Measurements from ENCODE around the gene BICD1. TPM values are rescaled to one million over a fixed set of nuclear protein-coding genes. Genes with fewer than 3 reads are reported as not detected.

BICD1 gene
- polyA plus RNA-seq, 1 of the 3 experiments (the other 2 are of a cell fraction) = 12.1 TPM

DNA sequence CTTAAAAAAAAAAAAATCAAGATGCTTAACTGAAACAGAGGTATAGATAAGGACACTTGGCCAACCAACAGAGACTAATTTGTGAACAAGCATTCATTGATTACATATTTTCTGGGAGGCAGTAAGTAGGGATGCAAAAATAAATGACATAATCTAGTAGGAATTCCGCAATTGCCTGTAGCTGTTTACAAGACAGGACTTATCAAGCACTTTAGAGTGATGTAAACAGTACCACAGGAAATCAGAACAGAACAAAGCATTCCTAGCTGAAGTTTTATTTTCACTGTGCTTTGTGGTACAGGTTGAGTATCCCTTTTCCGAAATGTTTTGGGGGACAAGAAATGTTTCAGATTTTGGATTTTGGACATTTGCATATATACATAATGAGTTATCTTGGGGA lies 224.5 kb downstream of the BICD1 start:
- no peak for TF ChIP-seq GABPA (IDR thresholded peaks at IDR 0.05; ENCODE audit: low read depth)
- no peak for TF ChIP-seq TCF12 (IDR thresholded peaks at IDR 0.05)
- no peak for TF ChIP-seq ELF1 (IDR thresholded peaks at IDR 0.05)
- TF ChIP-seq, protein P1, sequence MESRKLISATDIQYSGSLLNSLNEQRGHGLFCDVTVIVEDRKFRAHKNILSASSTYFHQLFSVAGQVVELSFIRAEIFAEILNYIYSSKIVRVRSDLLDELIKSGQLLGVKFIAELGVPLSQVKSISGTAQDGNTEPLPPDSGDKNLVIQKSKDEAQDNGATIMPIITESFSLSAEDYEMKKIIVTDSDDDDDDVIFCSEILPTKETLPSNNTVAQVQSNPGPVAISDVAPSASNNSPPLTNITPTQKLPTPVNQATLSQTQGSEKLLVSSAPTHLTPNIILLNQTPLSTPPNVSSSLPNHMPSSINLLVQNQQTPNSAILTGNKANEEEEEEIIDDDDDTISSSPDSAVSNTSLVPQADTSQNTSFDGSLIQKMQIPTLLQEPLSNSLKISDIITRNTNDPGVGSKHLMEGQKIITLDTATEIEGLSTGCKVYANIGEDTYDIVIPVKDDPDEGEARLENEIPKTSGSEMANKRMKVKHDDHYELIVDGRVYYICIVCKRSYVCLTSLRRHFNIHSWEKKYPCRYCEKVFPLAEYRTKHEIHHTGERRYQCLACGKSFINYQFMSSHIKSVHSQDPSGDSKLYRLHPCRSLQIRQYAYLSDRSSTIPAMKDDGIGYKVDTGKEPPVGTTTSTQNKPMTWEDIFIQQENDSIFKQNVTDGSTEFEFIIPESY (IDR thresholded peaks at IDR 0.05; ENCODE audit: borderline replicate concordance, low read depth) = no peak
- TF ChIP-seq RCOR1 (IDR thresholded peaks at IDR 0.05; ENCODE audit: low read length) = no peak
- no peak for TF ChIP-seq NFIC (IDR thresholded peaks at IDR 0.05; ENCODE audit: borderline replicate concordance)
- no peak for TF ChIP-seq RAD21 (IDR thresholded peaks at IDR 0.05; ENCODE audit: low read length)
- no peak for TF ChIP-seq CHD2 (IDR thresholded peaks at IDR 0.05; ENCODE audit: low read length, partially characterized antibody)
- no peak for TF ChIP-seq NRF1 (IDR thresholded peaks at IDR 0.05; ENCODE audit: low read depth, low read length)
- TF ChIP-seq, protein P2, sequence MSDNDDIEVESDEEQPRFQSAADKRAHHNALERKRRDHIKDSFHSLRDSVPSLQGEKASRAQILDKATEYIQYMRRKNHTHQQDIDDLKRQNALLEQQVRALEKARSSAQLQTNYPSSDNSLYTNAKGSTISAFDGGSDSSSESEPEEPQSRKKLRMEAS (IDR thresholded peaks at IDR 0.05; ENCODE audit: low read depth) = no peak
- TF ChIP-seq, protein P3, sequence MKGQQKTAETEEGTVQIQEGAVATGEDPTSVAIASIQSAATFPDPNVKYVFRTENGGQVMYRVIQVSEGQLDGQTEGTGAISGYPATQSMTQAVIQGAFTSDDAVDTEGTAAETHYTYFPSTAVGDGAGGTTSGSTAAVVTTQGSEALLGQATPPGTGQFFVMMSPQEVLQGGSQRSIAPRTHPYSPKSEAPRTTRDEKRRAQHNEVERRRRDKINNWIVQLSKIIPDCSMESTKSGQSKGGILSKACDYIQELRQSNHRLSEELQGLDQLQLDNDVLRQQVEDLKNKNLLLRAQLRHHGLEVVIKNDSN (IDR thresholded peaks at IDR 0.05; ENCODE audit: borderline replicate concordance, low read depth) = no peak
- TF ChIP-seq, protein P4, sequence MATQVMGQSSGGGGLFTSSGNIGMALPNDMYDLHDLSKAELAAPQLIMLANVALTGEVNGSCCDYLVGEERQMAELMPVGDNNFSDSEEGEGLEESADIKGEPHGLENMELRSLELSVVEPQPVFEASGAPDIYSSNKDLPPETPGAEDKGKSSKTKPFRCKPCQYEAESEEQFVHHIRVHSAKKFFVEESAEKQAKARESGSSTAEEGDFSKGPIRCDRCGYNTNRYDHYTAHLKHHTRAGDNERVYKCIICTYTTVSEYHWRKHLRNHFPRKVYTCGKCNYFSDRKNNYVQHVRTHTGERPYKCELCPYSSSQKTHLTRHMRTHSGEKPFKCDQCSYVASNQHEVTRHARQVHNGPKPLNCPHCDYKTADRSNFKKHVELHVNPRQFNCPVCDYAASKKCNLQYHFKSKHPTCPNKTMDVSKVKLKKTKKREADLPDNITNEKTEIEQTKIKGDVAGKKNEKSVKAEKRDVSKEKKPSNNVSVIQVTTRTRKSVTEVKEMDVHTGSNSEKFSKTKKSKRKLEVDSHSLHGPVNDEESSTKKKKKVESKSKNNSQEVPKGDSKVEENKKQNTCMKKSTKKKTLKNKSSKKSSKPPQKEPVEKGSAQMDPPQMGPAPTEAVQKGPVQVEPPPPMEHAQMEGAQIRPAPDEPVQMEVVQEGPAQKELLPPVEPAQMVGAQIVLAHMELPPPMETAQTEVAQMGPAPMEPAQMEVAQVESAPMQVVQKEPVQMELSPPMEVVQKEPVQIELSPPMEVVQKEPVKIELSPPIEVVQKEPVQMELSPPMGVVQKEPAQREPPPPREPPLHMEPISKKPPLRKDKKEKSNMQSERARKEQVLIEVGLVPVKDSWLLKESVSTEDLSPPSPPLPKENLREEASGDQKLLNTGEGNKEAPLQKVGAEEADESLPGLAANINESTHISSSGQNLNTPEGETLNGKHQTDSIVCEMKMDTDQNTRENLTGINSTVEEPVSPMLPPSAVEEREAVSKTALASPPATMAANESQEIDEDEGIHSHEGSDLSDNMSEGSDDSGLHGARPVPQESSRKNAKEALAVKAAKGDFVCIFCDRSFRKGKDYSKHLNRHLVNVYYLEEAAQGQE (IDR thresholded peaks at IDR 0.05; ENCODE audit: low read depth, low read length) = no peak
- TF ChIP-seq, protein P5, sequence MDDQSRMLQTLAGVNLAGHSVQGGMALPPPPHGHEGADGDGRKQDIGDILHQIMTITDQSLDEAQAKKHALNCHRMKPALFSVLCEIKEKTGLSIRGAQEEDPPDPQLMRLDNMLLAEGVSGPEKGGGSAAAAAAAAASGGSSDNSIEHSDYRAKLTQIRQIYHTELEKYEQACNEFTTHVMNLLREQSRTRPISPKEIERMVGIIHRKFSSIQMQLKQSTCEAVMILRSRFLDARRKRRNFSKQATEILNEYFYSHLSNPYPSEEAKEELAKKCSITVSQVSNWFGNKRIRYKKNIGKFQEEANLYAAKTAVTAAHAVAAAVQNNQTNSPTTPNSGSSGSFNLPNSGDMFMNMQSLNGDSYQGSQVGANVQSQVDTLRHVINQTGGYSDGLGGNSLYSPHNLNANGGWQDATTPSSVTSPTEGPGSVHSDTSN (IDR thresholded peaks at IDR 0.05) = no peak
- TF ChIP-seq, protein P6, sequence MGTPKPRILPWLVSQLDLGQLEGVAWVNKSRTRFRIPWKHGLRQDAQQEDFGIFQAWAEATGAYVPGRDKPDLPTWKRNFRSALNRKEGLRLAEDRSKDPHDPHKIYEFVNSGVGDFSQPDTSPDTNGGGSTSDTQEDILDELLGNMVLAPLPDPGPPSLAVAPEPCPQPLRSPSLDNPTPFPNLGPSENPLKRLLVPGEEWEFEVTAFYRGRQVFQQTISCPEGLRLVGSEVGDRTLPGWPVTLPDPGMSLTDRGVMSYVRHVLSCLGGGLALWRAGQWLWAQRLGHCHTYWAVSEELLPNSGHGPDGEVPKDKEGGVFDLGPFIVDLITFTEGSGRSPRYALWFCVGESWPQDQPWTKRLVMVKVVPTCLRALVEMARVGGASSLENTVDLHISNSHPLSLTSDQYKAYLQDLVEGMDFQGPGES (IDR thresholded peaks at IDR 0.05; ENCODE audit: low read depth, low read length) = no peak
- TF ChIP-seq FOXJ3 (CRISPR knock-in tag; IDR thresholded peaks at IDR 0.05) = no peak
- no peak for TF ChIP-seq SMC3 (IDR thresholded peaks at IDR 0.05; ENCODE audit: low read depth, low read length)
- Histone ChIP-seq H3K9me3 (no peaks in the 10 kb centered on the region), H2AFZ (ENCODE audit: low read depth) (no peak overlapping the region), H3K9ac (no peak overlapping the region), H3K36me3 (replicated peaks in 1 of 2; ENCODE audit: control insufficient read depth in 1 of 2, insufficient read depth in 2 of 2, low read length in 1 of 2) (peaks cover 22 to 23% of the 10 kb centered on the region in 2 experiments), H3K4me1 (ENCODE audit: control insufficient read depth in 1 of 2, insufficient read depth in 2 of 2, low read depth in 1 of 2, low read length in 1 of 2) (no peaks in the 10 kb centered on the region), H3K4me2 (no peak overlapping the region), H3K9me2 (no peaks in the 10 kb centered on the region), H3F3A (replicated peaks; ENCODE audit: insufficient read depth) (peaks cover 4% of the 10 kb centered on the region), H3K27ac (ENCODE audit: low read depth in 2 of 2, low read length in 1 of 2) (no peak overlapping the region), H3K27me3 (ENCODE audit: insufficient read depth) (no peaks in the 10 kb centered on the region), H3K79me2 (ENCODE audit: insufficient read depth) (no peaks in the 10 kb centered on the region), H4K20me1 (ENCODE audit: insufficient read depth) (no peaks in the 10 kb centered on the region), H3K4me3 (ENCODE audit: low read depth in 2 of 2, low read length in 1 of 2) (no peak overlapping the region)
- POLR2A ChIA-PET = no interaction called here
- 100% methylated on average over 2 of the region's 2 CpGs for WGBS (ENCODE audit: low lambda C conversion rate)
- no peak for DNase-seq
- CTCF ChIA-PET = interaction anchor here (1.2 to 1.9 kb wide), 2 partner anchors 8 to 19 kb away, joined by 4 to 5 read pairs; no protein-coding TSS in a partner anchor
